CD4-positive, alpha-beta T cell (primary cell): ENCODE results near the gene PI4K2A. TPM values are rescaled to one million over a fixed set of nuclear protein-coding genes. Genes with fewer than 3 reads are reported as not detected.
A peak's percentile ranks its signal among the peaks of the same experiment; 100 is the strongest.

Experiments
- ATAC-seq: fragments of 200-7000 bp; cut with Tn5 transposase; one replicate; pipeline ENCODE4 v1.10.0; 2022; ENCODE audit warnings: mild to moderate bottlenecking; ENCODE audit not compliant: poor library complexity
- CTCF ChIA-PET: fragments of 350-600 bp; sonication (Branson Sonifier 250); formaldehyde crosslinking; loops from one replicate; lab custom pipeline; 2021; ENCODE audit warnings: antibody characterized with exemption, inconsistent platforms; lab: Charles Lee
- POLR2A ChIA-PET: fragments of 350-600 bp; sonication (Branson Sonifier 250); formaldehyde crosslinking; loops from one replicate; lab custom pipeline; 2021; ENCODE audit warnings: antibody characterized with exemption, inconsistent platforms; lab: Charles Lee
- DNase-seq, 14 experiments: peaks; one replicate each; pipeline ENCODE4 v3.0.0-alpha.2; 2013 to 2020; ENCODE audit warnings: mixed read lengths in 2 of 14
- H3K27ac ChIP-seq, 2 donors: one replicate each; pipeline versions ENCODE4 v1.5.1 to v1.7.0; 2013; ENCODE audit warnings: low read length in 2 of 2, low read depth in 1 of 2, mild to moderate bottlenecking in 1 of 2
- H3K27me3 ChIP-seq, 2 experiments: 1 replicate in 1 of 2; 2 replicates in 1 of 2; pipeline versions ENCODE4 v1.6.1 to v1.7.0; 2013; ENCODE audit warnings: low read length in 2 of 2, control low read depth in 1 of 2, mild to moderate bottlenecking in 1 of 2, moderate library complexity in 1 of 2; ENCODE audit not compliant: insufficient read depth in 2 of 2, control insufficient read depth in 1 of 2
- H3K36me3 ChIP-seq: one replicate; pipeline ENCODE4 v1.6.1; 2013; ENCODE audit warnings: low read length, control low read depth; ENCODE audit not compliant: insufficient read depth
- H3K4me1 ChIP-seq: one replicate; pipeline ENCODE4 v1.6.1; 2013; ENCODE audit warnings: low read length, control low read depth; ENCODE audit not compliant: insufficient read depth
- H3K4me3 ChIP-seq: one replicate; pipeline ENCODE4 v1.5.1; 2013; ENCODE audit warnings: mild to moderate bottlenecking, low read length, moderate library complexity
- H3K9me3 ChIP-seq, 2 experiments: 1 replicate in 1 of 2; 2 replicates in 1 of 2; pipeline versions ENCODE4 v1.6.1 to v1.7.0; 2013; ENCODE audit warnings: low read length in 2 of 2, mild to moderate bottlenecking in 2 of 2, control low read depth in 1 of 2, moderate library complexity in 1 of 2; ENCODE audit not compliant: control insufficient read depth in 1 of 2, insufficient read depth in 1 of 2
- H3K27ac Mint-ChIP-seq: one replicate; pipeline ENCODE4 v1.8.0; 2020; ENCODE audit warnings: mixed read lengths
- H3K27me3 Mint-ChIP-seq: one replicate; pipeline ENCODE4 v1.8.0; 2021; ENCODE audit warnings: mixed read lengths
- H3K36me3 Mint-ChIP-seq: one replicate; pipeline ENCODE4 v1.8.0; 2021; ENCODE audit warnings: low read depth, mixed read lengths
- H3K4me1 Mint-ChIP-seq: one replicate; pipeline ENCODE4 v1.8.0; 2021; ENCODE audit warnings: low read depth, mixed read lengths
- H3K4me3 Mint-ChIP-seq: one replicate; pipeline ENCODE4 v1.8.0; 2020; ENCODE audit warnings: mild to moderate bottlenecking, mixed read lengths
- H3K9me3 Mint-ChIP-seq: one replicate; pipeline ENCODE4 v1.8.0; 2020; ENCODE audit warnings: mixed read lengths
- intact Hi-C, 2 experiments: fragments of 100-400 bp; cut with DNase I in 1 of 2; cut with micrococcal nuclease in 1 of 2; formaldehyde crosslinking; loops; one replicate each; pipeline versions ENCODE4 v1.15.1 to v1.9.0; 2023 to 2025; cut with DNase I, micrococcal nuclease
- total RNA-seq, 174 experiments: library from RNA in 2 of 174; stranded (reverse) in 2 of 174; gene quantifications; one replicate each; pipeline ENCODE4 v1.2.3 and lab custom pipeline; 2021 to 2026
- TF ChIP-seq, protein P1 (sequence below): fragments of 200-600 bp; IDR thresholded peaks from one replicate; pipeline ENCODE4 v1.8.0; 2022; ENCODE audit warnings: antibody characterized with exemption, mild to moderate bottlenecking

Gene PI4K2A
- total RNA-seq, 2 experiments from 2014 or later: 26.3 to 27.2 TPM

DNA sequence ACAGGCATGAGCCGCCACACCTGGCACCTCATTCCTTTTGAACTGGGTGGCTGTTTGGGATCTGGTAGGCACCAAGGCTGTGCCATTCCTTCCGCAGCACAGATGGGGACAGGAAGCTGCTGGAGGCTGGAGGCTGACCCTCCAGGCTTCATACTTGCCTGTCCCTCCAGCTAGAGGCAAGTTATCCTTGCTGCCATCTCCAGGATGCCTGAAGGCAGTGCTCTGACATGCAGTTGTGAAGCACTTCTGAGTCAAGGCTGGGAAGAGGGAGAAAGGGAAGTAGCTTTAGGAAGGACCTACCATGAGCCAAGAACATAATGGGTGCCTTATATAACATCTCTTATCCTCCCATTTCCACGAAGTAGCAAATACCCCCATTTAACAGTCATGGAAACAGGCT lies 82.5 kb downstream of the PI4K2A start:
- H3K36me3 Mint-ChIP-seq: no peaks in the 10 kb centered on the region
- ATAC-seq (no peak), DNase-seq (no peak)
- no peaks in the 10 kb centered on the region for H3K27me3 ChIP-seq
- H3K9me3 ChIP-seq: no peaks in the 10 kb centered on the region
- H3K36me3 ChIP-seq: no peaks in the 10 kb centered on the region
- H3K4me3 Mint-ChIP-seq: no peak overlapping the region
- peaks cover 6% of the 10 kb centered on the region for H3K27me3 Mint-ChIP-seq
- no peaks in the 10 kb centered on the region for H3K9me3 Mint-ChIP-seq
- POLR2A ChIA-PET: interaction anchor here (0.6 kb wide), 1 partner anchor 802 kb away, joined by 3 read pairs; no protein-coding TSS in a partner anchor
- intact Hi-C loops: no loop called here
- TF ChIP-seq, protein P1, sequence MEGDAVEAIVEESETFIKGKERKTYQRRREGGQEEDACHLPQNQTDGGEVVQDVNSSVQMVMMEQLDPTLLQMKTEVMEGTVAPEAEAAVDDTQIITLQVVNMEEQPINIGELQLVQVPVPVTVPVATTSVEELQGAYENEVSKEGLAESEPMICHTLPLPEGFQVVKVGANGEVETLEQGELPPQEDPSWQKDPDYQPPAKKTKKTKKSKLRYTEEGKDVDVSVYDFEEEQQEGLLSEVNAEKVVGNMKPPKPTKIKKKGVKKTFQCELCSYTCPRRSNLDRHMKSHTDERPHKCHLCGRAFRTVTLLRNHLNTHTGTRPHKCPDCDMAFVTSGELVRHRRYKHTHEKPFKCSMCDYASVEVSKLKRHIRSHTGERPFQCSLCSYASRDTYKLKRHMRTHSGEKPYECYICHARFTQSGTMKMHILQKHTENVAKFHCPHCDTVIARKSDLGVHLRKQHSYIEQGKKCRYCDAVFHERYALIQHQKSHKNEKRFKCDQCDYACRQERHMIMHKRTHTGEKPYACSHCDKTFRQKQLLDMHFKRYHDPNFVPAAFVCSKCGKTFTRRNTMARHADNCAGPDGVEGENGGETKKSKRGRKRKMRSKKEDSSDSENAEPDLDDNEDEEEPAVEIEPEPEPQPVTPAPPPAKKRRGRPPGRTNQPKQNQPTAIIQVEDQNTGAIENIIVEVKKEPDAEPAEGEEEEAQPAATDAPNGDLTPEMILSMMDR: no peak
- H3K4me1 ChIP-seq: no peaks in the 10 kb centered on the region
- no peak overlapping the region for H3K27ac Mint-ChIP-seq
- H3K27ac ChIP-seq: no peak overlapping the region
- no peaks in the 10 kb centered on the region for H3K4me1 Mint-ChIP-seq
- H3K4me3 ChIP-seq: no peak overlapping the region
- CTCF ChIA-PET: no interaction called here

DNA sequence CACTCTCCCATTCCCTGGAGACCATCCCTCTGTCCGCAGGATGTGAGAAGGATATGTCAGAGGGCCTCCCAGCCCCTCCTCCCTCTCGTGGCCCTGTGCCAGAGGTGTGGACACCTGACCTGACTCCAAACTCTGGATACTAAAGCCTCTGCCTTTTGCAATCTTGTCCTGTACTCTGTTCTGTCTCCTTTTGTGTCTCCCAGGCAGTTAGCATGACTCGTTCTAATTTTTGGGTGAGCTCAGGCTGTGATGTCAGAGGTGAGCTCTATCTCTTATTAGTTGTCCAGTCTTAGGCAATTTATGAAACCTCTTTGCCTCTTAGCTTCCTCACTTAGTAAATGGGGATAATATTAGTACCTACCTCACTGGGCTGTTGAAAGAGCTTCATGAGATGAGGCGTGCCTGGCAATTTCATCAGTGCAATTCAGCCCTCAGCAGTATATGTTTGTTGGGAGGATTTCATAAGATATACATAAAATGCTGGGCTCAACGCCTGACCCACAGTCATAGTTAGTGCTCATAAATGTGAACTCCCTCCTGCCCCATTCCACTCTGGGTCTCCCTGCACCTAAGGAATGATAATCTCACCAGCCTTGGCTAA lies 84.0 kb downstream of the PI4K2A start:
- ChIA-PET POLR2A (interaction anchor here (0.9 kb wide), 1 partner anchor 12 kb away, joined by 3 read pairs; the partner anchor contains the start of gene ZFYVE27), CTCF (interaction anchor here (0.7 to 1.5 kb wide), 6 partner anchors 9 to 34 kb away, joined by 3 to 7 read pairs (median 4); no protein-coding TSS in a partner anchor)
- intact Hi-C loops: no loop called here
- no peak for ATAC-seq
- no peak overlapping the region for H3K27ac ChIP-seq
- Mint-ChIP-seq H3K4me3 (no peak overlapping the region), H3K4me1 (no peaks in the 10 kb centered on the region), H3K27ac (no peak overlapping the region), H3K9me3 (no peaks in the 10 kb centered on the region), H3K36me3 (no peaks in the 10 kb centered on the region), H3K27me3 (peaks cover 12% of the 10 kb centered on the region)
- no peaks in the 10 kb centered on the region for H3K4me1 ChIP-seq
- H3K9me3 ChIP-seq: no peaks in the 10 kb centered on the region
- H3K27me3 ChIP-seq: no peaks in the 10 kb centered on the region
- TF ChIP-seq, protein P1: no peak
- no peak overlapping the region for H3K4me3 ChIP-seq
- no peaks in the 10 kb centered on the region for H3K36me3 ChIP-seq
- DNase-seq: peak in 1 of 14 experiments; percentile 35

Other genes with a start within 250 kb of the PI4K2A start
- 10 to 100 TPM; 84.2 to 87.6 TPM for gene RRP12, start 239.3 kb upstream of the PI4K2A start, total RNA-seq
- 10 to 100 TPM; 50.7 to 55.5 TPM for gene PGAM1, start 214.5 kb upstream of the PI4K2A start, total RNA-seq
- gene EXOSC1, start 194.7 kb upstream of the PI4K2A start, total RNA-seq: 10 to 100 TPM; 28.8 to 29.7 TPM
- 1 to 10 TPM; 6.2 to 6.5 TPM for gene ZDHHC16, start 194.5 kb upstream of the PI4K2A start, total RNA-seq
- 10 to 100 TPM; 58.4 to 65.7 TPM for gene MMS19, start 142.2 kb upstream of the PI4K2A start, total RNA-seq
- under 1 TPM; 0.56 to 0.80 TPM for gene UBTD1, start 141.7 kb upstream of the PI4K2A start, total RNA-seq
- gene ANKRD2, start 67.9 kb upstream of the PI4K2A start, total RNA-seq: not detected
- gene HOGA1, start 56.3 kb upstream of the PI4K2A start, total RNA-seq: not detected
- gene C10orf62, start 51.0 kb upstream of the PI4K2A start, total RNA-seq: not detected
- gene MORN4, start 7.2 kb upstream of the PI4K2A start, total RNA-seq: under 1 TPM; 0.36 to 0.39 TPM
- 10 to 100 TPM; 10.7 to 11.6 TPM for gene AVPI1, start 46.6 kb downstream of the PI4K2A start, total RNA-seq
- under 1 TPM; 0.52 to 0.89 TPM for gene MARVELD1, start 73.1 kb downstream of the PI4K2A start, total RNA-seq
- 10 to 100 TPM; 58.4 to 60.6 TPM for gene ZFYVE27, start 96.5 kb downstream of the PI4K2A start, total RNA-seq
- gene SFRP5, start 131.3 kb downstream of the PI4K2A start, total RNA-seq: not detected
- gene GOLGA7B, start 209.2 kb downstream of the PI4K2A start, total RNA-seq: 1 to 10 TPM; 4.5 to 6.1 TPM